Fibroblast of the aortic adventitia (primary cell): ENCODE measurements around the gene SORBS2. TPM values are rescaled to one million over a fixed set of nuclear protein-coding genes. Genes with fewer than 3 reads are reported as not detected.

ENCODE experiments used
- DNase-seq: peaks from one replicate; pipeline ENCODE4 v3.0.0-alpha.2; 2010; ENCODE audit warnings: low read depth
- H3K4me3 ChIP-seq: 2 replicates; pipeline ENCODE4 v1.5.1; 2011; ENCODE audit warnings: low read depth, mild to moderate bottlenecking, control low read depth, low read length, moderate library complexity
- total RNA-seq: library from RNA; depleted of rRNA; stranded (reverse); fragments of >200 nt; gene quantifications from 2 replicates; pipeline ENCODE4 v1.2.3, GENCODE V29; 2012; ENCODE audit warnings: low replicate concordance
- TF ChIP-seq, protein P1 (sequence below): IDR thresholded peaks from 2 replicates; pipeline ENCODE4 v1.5.1; 2011; ENCODE audit warnings: mild to moderate bottlenecking, low read length, control low read depth, inconsistent platforms; ENCODE audit not compliant: insufficient read depth

SORBS2 gene
- total RNA-seq, 1 donor = 2.8 TPM

DNA sequence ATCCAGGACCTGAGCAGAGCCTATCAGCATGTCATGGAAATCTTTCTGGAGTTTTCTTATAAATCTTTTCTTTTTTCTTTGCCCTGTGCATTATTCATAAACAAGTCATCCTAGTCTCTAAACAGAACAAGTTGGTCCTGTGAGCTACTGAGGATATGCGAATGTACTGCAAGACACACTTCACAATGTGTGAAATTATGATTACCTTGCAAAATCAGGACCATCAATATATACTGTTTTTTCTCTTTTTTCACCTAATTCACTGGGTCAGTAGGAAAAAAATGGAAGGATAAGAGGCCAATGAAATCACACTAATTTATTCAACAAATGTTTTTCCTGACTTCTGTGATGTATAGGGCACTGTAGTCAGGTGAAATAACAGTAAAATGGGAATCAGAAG, 14.4 kb upstream of the SORBS2 start:
- H3K4me3 ChIP-seq = no peak overlapping the region
- TF ChIP-seq, protein P1, sequence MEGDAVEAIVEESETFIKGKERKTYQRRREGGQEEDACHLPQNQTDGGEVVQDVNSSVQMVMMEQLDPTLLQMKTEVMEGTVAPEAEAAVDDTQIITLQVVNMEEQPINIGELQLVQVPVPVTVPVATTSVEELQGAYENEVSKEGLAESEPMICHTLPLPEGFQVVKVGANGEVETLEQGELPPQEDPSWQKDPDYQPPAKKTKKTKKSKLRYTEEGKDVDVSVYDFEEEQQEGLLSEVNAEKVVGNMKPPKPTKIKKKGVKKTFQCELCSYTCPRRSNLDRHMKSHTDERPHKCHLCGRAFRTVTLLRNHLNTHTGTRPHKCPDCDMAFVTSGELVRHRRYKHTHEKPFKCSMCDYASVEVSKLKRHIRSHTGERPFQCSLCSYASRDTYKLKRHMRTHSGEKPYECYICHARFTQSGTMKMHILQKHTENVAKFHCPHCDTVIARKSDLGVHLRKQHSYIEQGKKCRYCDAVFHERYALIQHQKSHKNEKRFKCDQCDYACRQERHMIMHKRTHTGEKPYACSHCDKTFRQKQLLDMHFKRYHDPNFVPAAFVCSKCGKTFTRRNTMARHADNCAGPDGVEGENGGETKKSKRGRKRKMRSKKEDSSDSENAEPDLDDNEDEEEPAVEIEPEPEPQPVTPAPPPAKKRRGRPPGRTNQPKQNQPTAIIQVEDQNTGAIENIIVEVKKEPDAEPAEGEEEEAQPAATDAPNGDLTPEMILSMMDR = no peak
- no peak for DNase-seq

DNA sequence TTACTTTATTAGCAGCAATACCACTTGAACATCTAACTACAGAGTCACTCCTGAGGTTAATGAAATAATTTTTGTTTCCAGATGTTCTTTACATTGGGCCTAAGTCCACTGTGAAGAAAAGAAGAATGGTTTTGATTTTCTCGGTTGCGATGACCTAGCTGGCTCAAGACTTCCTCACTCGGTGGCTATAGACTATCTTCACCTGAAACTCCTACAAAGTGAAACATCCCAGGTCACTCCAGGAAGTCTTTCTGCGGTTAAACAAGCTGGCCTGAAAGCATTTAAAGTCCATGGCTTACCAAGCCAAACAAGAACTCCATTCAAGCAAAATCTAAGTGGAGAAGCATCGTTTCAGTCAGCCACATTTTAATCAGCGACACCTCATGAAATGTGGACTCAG, 13.7 kb upstream of the SORBS2 start:
- DNase-seq = no peak
- TF ChIP-seq, protein P1 = no peak
- H3K4me3 ChIP-seq = no peak overlapping the region

DNA sequence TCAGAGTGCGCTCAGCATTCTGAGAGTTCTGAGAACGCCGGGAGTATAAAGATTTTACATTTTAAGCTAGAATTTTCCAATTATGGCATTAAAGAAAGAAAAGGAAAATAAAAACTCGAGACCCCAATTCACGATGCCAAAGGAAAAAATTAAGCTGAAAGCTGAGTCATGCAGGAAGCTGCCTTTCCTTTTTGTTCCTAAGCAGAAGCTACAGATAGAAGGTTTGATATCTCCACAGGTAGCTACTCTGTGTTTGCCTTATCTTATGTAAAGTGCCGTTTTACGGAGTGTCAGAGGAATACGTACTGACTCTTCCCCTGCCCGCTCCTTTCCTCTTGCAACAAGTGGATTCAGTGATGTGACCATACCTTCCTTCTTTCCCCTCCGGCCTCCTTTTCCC, 10.8 kb upstream of the SORBS2 start:
- DNase-seq = no peak
- H3K4me3 ChIP-seq = no peak overlapping the region
- TF ChIP-seq, protein P1 = no peak

DNA sequence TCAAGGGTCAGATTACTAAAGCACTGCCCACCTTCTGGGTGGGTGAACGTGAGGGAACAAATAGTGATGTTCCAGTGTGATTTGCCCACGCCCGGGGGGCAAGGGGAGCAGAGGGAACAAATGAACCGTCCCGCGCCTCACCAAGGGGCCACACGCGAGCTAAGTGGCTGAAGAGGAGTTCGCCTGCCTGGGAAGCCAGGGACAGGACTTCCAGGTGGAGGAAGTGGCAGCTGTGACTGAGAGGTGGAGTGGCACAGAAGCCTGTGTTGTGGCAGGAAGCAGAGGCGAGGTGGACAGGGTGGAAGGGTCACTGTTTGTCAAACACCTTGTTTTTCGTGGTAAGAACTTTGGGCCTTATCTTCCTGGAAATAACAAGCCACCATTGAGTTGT, 9.0 kb upstream of the SORBS2 start:
- no peak for DNase-seq
- TF ChIP-seq, protein P1 = no peak
- H3K4me3 ChIP-seq = no peak overlapping the region

DNA sequence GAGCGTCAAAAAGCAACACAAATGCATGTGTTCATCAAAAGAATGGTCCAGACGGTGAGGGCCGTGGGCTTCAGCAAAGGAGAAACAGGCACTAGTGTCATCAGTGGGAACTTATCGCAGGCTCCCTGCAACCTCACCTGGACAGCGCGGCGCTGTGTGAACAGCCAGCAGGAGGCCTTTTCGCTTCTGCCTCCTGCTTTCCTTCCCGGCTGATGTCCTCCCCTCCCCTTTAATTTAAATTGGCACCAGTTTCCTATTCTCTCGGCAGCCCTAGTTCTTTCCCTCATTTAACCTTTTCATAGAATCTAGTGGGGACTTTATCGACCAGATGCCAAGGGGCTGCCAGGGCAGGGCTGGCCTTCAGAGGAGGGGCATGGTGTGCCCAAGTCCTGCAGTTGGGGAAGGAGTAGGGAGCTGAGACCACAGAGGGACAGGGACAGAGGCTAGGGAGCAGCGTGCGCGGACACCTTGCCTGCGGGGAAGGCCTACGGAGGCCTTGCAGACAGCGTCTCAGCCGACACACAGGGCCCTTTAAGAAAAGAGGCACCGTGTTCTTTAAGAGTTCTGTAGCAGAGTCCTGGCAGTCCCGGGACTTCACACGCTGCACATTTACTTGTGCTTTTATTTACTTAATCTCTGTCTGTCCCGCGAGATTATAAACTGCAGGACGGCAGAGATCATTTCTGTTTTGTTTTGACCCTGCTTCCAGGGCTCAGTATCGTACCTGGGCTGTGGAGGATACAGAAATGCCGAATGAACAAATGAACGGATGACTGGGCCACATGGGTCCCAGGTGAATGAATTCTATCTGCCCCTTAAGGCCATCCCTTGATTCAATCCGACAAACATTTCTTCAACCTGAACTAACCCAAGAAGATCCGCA, 8.4 kb upstream of the SORBS2 start:
- TF ChIP-seq, protein P1 = no peak
- DNase-seq = no peak
- H3K4me3 ChIP-seq = no peak overlapping the region

DNA sequence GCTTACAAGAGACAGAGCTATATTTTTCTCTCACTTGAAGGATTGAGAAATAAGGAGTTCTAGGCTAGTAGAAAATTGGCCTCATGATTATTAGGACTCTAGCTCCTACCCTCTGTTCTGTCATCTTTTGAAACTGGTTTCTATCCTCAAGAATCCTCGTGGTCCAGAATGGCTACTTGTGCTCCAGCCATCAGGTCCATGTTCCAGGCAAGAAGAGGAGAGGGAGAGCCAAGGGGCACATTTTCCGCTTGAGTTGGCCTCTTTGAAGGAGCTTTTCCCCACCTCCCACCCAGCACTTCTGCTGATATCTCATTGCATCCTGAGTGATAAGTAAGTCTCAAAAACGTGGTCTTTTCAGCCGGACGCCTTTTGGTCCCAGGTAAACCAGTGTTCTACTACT, 7.2 kb upstream of the SORBS2 start:
- H3K4me3 ChIP-seq = no peak overlapping the region
- DNase-seq = no peak
- TF ChIP-seq, protein P1 = no peak
